HG03378 (cell line): ENCODE data around the gene INSC.

ENCODE experiments used
- ATAC-seq: cut with Tn5 transposase; IDR thresholded peaks from one replicate; pipeline ENCODE4 v1.9.1; 2021; ENCODE audit warnings: mild to moderate bottlenecking, moderate library complexity; ENCODE audit not compliant: unreplicated experiment

The INSC gene

GRCh38 chr11:15146271-15147003 is 31.7 kb downstream of the INSC start:
- no peak for ATAC-seq

GRCh38 chr11:15148169-15148568 is 33.4 kb downstream of the INSC start:
- ATAC-seq = no peak

- no peak for ATAC-seq
Measured at GRCh38 chr11:15149050-15149449, 34.3 kb downstream of the INSC start.

GRCh38 chr11:15150507-15150906 is 35.8 kb downstream of the INSC start:
- no peak for ATAC-seq

- ATAC-seq = no peak
Measured at GRCh38 chr11:15153231-15153630, 38.5 kb downstream of the INSC start.

GRCh38 chr11:15157181-15157580 is 42.5 kb downstream of the INSC start:
- no peak for ATAC-seq

- no peak for ATAC-seq
Measured at GRCh38 chr11:15157606-15158137, 42.9 kb downstream of the INSC start.

GRCh38 chr11:15158351-15159015 is 43.8 kb downstream of the INSC start:
- no peak for ATAC-seq

GRCh38 chr11:15159085-15159484 is 44.4 kb downstream of the INSC start:
- ATAC-seq = peak; percentile 88

GRCh38 chr11:15161790-15162189 is 47.1 kb downstream of the INSC start:
- no peak for ATAC-seq

- ATAC-seq = no peak
Measured at GRCh38 chr11:15163136-15163535, 48.4 kb downstream of the INSC start.

- no peak for ATAC-seq
Measured at GRCh38 chr11:15166204-15166603, 51.5 kb downstream of the INSC start.

GRCh38 chr11:15169815-15170551 is 55.3 kb downstream of the INSC start:
- no peak for ATAC-seq

GRCh38 chr11:15170698-15171097 is 56.0 kb downstream of the INSC start:
- no peak for ATAC-seq

GRCh38 chr11:15171956-15172355 is 57.2 kb downstream of the INSC start:
- no peak for ATAC-seq

GRCh38 chr11:15175831-15176230 is 61.1 kb downstream of the INSC start:
- no peak for ATAC-seq

- no peak for ATAC-seq
Measured at GRCh38 chr11:15176646-15177163, 62.0 kb downstream of the INSC start.

GRCh38 chr11:15177491-15177890 is 62.8 kb downstream of the INSC start:
- no peak for ATAC-seq

- no peak for ATAC-seq
Measured at GRCh38 chr11:15178214-15178613, 63.5 kb downstream of the INSC start.

- ATAC-seq = no peak
Measured at GRCh38 chr11:15179167-15179566, 64.4 kb downstream of the INSC start.

- ATAC-seq = peak; percentile 61
Measured at GRCh38 chr11:15180212-15180792, 65.6 kb downstream of the INSC start.
